ENCODE data around the gene SLC9A9.

- no peak for TF ChIP-seq CTCF (conservative IDR thresholded peaks at IDR 0.05 in 1 of 2, IDR thresholded peaks at IDR 0.05 in 1 of 2; ENCODE audit: low read depth in 1 of 2, low read length in 2 of 2)
- TF ChIP-seq EZH2 (IDR thresholded peaks at IDR 0.05; ENCODE audit: low read length, missing control alignments), result no peak
Measured at GRCh38 chr3:143576568-143577270, 271.5 kb downstream of the SLC9A9 start.

Data from fibroblast of lung (primary cell).